HG03060 (cell line): Measurements from ENCODE around the gene OR1E2.
"Not testable (repeated sequence)": the region's sequence is repeated elsewhere in the genome, so short reads cannot be mapped to it uniquely, and the experiment has no call there.

ENCODE experiments used
- ATAC-seq: cut with Tn5 transposase; IDR thresholded peaks from one replicate; pipeline ENCODE4 v1.9.1; 2021; ENCODE audit warnings: low read depth, moderate number of reproducible peaks; ENCODE audit not compliant: unreplicated experiment

OR1E2 gene

GRCh38 chr17:3400055-3400454 lies 33.6 kb downstream of the OR1E2 start:
- ATAC-seq: no peak

GRCh38 chr17:3398310-3398709 lies 35.3 kb downstream of the OR1E2 start, which contains the start of gene OR1E1:
Gene OR1E1, minus strand, starts transcription at chr17:3398410. Its CDS starts 0 bp downstream, at chr17:3398410.
- ATAC-seq: no peak

- not testable (repeated sequence) for ATAC-seq
Measured at GRCh38 chr17:3397801-3398200, 35.8 kb downstream of the OR1E2 start.

- no peak for ATAC-seq
Measured at GRCh38 chr17:3389791-3390190, 43.9 kb downstream of the OR1E2 start.

GRCh38 chr17:3385869-3386816 lies 47.5 kb downstream of the OR1E2 start, which contains the start of gene OR3A2:
Gene OR3A2, minus strand, starts transcription at chr17:3386308.
- no peak for ATAC-seq
